ENCODE data around the gene TESMIN.

TESMIN gene

DNA sequence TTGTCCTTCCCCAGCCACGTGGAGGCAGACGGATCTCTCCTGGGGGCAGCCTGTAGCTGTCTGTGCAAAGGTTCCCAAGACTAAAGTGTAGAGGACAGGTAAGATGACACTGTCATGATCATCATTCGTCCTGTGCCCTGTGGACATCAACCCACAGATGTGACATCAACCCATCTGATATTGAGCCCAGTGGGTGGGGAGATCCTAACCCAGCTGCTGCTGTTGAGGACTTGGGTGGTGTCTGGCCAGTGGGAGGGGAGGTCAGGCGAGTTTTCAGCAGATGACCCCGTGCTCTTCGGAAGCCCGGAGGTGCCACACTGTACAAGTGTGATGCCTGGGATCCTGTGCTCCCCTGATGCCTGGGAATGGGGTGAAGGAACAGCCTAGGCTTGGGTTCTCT is 68.2 kb downstream of the TESMIN start:
- DNase-seq (ENCODE audit: low spot score), result no peak

DNA sequence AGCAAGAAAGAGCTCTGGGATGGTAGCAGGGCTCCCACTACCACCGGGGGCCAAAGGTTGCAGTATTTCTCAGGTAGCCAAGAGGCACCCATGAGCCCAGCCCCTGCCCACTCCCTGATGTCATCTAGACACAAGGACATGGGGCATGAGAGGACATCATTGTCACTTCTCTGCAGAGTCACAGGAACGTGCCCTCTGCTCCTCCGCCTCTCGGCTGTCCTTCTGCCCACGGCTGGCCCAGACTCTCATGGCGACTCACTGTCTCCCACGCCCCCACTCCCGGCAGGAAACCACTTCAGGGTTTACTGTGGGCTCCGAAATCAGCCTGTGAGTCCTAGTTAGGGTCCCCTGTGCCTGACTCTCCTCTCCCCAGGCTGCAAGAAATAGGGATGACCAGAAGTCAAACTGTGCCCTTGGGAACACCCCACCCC is 68.8 kb downstream of the TESMIN start:
- DNase-seq (ENCODE audit: low spot score), result no peak

DNA sequence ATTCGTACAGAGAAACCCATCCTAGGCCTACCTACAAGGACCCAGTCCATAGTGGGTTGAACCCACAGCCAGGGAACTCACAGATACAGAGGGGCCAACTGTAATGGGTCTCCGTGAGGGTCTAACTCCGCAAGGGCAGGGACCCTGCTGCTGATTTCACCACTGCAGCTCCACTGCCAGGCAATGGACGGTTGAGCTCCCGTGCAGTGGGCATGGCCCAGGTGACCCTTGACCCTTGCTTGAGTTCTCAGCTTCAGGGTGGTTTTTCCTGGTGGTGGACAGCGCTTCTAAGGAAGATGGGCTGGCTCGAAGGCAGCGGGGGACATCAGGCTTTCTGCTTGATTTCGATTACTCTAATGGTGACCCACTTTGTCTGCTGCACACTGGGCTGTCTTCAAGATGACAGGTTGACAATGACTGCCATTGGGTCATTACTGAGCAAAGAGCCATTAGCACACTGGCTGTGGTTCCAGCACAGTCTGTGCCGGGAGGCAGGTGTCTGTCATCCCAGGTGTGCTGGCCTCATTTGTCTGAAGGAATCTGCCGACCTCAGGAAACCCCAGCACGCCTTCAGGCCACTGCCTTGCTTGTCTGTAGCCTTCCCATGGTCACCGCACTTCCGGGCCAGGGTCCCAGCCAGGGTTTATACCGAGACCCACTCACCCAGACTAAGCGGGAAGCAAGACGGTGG is 70.6 kb downstream of the TESMIN start:
- DNase-seq (ENCODE audit: low spot score), result no peak

DNA sequence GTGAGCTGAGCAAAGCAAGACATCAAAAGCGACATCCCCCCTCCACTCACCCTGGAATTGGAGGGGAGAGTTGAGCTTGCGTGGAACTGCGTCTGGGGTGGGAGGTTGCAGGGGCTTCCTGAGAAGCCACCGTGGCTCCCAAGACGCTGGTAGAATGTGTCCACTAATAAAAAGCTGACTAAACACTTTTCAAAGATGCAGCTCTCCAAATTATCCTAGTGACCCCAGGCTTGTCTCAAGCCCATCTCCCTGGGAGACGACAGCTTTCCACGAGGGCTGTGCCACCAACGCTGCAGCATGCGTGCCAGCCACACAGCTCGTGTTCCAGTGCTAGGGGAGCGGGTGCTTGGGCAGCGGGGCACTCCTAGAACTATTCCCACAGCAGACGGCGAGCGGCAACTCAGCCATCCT is 73.3 kb downstream of the TESMIN start:
- DNase-seq (ENCODE audit: low spot score), result no peak

DNA sequence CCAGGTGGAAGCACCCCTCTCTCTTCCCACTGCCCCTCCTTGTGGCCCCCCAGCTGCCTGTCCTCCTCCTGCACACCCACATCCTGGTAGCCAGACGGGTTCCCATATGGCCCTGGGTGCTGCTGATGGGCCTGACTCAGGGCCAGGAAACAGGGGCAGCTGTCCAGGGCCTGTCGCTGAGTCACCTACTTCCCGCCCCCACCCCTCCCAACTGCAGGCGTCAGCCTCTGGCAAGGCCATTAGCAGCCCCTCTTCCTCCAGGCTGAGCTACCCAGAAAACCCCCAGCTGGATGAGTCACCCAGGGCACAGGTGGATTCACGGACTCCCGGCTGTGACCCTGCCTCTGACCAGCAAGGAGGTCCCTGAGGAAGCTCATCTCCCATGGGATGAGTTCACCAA is 73.9 kb downstream of the TESMIN start:
- no peak for DNase-seq (ENCODE audit: low spot score)

DNA sequence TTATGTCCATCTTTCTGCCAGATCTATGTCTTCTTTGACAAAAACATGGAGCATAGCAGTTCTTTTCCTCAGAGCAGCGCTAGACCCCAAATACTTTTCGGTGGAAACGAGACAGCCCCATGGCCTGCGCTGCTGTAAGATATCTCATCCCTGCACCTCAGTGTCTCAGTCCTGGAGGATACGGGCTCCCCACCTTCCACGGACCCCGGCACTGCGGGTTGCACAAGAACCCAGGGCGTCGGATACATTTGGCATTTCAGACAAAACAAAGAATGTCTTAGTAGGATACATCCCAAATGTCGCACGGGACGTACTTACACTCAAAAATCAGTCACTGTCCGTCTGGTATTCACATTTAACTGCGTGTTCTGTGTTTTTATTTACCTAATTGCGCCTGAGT is 76.9 kb downstream of the TESMIN start:
- DNase-seq (ENCODE audit: low spot score), result no peak

DNA sequence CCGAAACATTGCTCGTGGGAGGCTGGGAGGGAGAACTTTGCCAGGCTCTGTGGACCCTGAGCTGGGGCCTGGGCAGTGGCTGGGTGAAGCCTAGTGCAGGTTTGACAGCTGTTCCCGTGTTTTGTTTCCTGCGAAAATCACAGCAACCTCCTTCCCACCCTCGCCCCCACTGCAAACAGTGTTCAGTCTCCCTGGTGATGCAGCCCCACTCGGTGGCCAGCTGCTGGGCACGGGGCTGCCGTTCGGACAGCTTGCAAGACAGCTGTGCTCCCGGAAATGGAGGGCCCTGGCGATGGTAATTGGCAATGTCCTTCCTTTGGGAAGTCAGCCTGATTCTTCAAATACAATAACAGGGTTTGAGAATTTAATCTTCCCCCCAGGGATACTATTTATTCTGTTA is 77.3 kb downstream of the TESMIN start:
- DNase-seq (ENCODE audit: low spot score), result no peak

DNA sequence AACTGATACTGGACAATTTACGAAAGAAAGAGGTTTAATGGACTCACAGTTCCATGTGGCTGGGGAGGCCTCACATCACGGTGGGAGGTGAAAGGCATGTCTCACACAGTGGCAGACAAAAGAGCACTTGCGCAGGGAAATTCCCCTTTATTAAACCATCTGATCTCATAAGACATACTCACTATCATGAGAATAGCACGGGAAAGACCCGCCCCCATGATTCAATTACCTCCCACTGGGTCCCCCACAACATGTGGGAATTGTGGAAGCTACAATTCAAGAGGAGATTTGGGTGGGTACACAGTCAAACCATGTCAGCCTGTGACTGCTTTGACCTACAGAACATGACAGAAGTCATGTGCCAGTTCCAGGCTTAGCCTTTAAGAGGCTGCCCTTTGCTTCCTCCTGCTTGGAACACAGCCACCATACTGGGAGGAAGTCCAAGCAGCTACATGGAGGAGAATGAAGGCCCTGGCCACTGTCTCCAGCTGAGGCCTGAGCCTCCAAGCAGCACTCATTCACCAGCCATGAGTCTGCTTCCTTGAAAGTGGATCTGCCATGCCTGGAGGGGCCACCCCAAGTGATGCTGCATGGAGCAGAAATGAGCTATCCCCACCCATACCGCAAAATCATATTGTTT is 77.9 kb downstream of the TESMIN start:
- DNase-seq (ENCODE audit: low spot score), result no peak

DNA sequence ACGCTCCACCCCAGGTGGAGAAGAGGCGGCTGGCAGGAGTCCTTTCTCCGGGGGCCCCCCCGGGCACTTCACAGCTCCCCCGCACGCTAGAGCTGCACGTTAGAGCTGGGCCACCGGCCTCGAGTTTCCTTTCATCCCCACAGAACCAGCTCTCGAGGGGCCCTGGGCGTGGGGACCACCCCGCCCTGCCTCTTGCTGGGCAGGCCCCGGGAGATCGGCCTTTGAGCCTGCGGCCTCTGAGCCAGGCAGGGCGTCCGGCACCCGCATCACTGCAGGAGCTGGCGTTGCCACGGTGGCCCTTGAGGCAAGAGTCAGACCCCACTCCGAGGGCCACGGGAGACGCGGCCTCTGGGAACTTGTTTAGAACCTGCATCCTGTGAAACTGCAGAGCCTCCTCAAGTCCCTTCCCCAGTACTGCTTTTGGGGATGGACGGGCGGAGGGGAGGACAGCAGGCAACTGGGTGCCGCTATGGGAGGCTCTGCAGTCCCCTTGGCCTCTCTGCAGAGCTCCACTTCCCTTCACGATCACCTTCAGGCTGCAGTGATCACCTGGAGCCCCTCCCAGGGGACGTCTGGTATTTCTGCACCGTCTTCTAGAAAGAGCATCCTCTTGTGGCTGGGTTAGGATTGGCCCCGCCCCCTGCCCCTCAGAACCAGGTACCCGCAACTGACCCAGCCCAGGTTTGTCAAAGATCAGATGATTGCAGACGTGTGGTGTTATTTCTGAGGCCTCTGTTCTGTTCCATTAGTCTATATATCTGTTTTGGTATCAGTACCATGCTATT is 80.9 kb downstream of the TESMIN start:
- DNase-seq (ENCODE audit: low spot score), result no peak

DNA sequence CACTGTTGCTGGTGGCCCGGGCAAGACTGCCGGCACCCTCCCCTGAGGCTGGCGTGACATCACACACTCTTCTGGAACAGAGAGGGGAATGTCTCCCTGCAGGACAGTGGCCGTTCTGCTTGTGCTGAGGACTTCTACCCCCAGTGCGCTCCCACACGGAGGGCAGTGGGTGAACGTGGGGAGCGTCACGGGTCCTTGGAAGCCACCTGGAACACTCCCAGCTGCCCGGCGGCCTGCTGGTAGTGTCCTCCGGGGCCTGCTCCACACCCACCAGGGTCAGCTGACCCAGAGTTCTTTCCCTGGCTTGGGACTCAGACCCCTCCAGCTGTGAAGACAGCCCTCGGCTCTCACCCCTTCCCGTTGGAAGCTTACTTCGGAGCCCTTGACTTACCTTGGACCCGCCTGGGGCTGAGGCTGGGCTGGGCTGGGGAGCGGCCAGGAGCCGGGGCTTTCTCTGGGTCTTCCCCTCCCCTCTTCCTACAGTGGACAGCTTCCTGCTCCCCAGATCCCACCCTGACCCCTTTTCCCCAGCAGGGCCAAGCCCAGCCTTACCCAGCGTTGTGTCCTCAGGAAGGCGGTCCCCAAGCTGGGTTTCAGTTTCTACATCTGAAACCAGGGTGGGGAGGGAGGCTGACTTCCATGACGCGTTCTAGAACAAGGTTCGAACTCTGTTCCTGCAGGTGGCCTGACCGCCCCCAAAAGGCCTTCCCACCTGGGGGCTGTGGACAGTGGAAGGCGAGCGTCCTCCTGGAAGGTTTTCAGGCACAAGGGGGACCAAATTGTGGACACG is 81.8 kb downstream of the TESMIN start:
- DNase-seq (ENCODE audit: low spot score), result no peak

DNA sequence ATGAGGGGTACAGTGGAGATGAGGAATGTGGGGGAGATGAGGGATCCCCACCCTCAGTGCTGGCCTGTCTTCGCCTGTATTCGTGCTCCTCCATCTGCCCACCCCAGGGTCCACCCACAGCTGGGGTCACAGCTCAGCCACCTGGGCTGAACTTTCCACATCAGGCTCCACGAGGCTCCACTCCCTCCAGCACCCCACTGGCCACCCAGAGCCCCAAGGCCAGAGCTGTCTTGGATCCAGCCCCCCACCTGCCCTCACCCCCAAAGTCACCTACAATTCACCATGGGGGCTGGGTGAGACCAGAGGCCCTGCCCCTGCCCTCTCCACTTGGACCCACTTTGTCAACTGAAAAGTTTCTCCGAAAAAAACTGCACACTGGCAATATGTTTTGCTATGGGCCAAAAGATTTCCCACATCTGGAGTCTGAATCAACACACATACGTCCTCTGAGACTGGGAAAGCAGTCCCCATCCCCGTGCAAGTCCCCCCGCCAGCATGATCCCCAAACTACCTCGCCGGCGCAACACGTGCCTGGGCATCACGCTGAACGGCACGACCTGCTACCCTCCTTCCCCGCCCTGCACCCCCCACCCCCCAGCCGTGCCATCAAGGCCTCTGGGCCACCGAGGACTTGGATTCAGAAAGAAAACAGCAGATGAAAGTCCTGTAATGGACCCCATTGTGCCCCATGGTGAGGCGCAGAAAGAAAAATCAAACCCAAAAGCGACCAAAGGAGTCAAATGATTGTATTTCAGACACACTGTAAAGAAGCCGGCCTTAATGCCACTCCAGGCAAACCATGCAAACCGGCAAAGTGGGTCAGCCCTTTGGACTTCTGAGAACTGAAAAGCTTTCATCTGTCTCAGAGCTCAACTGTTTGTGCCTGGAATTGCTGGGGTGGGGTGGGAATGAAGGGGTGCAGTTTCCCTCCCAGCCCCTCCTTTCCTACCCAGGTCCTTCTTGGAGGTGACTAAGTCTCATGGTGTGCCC is 83.5 kb downstream of the TESMIN start:
- DNase-seq (ENCODE audit: low spot score), result no peak

DNA sequence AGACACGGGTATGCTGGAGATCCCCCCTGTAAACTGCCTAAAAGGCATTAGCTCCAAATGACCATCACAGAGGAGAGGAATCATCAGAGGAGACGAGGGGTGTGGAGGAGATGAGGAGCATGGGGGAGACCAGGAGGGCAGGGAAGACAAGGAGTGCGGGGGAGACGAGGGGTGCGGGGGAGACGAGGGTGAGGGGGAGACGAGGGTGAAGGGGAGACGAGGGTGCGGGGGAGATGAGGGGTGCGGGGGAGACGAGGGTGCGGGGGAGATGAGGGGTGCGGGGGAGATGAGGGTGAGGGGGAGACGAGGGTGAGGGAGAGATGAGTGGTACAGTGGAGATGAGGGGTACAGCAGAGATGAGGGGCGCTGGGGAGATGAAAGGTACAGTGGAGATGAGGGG is 84.5 kb downstream of the TESMIN start:
- DNase-seq (ENCODE audit: low spot score), result no peak

DNA sequence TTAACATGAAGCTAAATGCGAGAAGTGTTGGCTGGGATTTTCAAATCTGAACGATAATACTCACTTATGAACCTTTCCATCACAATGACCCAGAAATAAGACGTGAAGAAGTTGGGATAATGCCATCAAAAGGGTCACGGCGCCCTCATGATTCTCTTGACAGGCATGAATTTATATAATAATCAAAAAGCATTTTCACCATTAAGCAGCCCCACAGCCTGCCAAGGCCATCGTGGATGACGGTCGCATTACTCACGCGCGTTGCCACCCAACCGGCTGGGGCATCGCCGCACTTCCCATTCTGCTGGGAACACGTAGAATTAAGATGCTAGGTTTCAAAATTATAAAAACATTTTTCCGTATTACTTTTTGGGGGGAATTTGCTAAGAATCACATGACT is 85.9 kb downstream of the TESMIN start:
- DNase-seq (ENCODE audit: low spot score), result no peak

DNA sequence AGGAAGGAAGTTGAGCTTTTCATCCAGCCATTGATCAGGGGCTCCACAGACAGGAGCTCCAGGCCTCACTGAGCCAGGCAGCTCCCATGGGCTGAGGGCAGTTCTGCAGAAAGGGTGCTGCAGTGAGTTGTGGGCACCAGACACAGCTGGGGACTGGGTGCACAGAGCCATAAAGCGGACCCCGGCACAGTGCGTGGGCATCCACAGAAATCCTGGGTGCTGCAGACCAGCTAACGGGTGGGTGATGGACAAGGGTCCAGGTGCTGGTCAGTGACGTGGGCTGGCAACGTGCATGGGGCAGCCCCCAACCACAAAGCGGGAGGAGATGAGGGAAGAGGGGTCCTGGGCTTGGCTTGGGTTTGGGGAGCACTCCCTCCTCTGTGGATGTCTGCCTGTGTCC is 86.4 kb downstream of the TESMIN start:
- DNase-seq (ENCODE audit: low spot score), result no peak

DNA sequence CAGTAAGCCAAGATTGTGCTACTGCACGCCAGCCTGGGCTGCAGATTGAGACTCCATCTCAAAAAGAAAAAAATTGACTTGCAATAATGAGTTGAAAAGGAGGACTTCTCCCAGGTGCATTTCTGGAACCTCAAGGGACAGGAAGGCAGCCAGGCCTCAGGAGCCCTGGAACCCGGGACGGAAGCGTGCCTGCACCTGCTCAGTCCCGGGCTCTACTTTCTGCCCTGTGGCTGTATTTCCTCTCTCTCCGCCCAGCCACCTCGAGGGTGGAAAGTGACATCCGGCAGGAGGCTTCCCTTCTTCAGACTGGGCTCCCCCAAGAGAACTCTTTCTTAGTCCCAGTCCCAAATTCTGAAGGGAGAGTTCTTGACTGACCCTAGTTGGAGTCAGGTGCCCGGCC is 87.2 kb downstream of the TESMIN start:
- DNase-seq (ENCODE audit: low spot score), result no peak

DNA sequence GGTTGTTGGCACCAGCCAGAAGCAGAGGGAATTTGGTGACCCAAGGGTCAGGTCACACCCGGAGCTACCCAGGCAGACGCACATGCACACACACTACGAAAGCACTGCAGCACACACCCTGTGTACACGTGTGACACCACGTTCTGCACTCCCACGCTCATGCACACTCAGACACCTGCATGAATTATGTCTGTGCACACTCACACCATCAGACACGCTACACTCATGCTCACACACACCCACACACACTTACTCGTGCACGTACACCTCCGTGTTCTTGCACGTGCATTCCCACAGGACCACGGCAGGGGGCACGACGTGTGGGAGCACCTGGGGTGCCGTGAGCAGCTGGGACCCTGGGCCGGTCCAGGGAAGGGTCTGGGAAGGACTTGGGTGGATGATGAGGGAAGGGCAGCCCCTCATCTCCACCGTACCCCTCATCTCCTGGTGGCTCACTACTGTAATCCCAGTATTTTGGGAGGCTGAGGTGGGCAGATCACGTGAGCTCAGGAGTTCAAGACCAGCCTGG is 87.8 kb downstream of the TESMIN start:
- DNase-seq (ENCODE audit: low spot score), result no peak

DNA sequence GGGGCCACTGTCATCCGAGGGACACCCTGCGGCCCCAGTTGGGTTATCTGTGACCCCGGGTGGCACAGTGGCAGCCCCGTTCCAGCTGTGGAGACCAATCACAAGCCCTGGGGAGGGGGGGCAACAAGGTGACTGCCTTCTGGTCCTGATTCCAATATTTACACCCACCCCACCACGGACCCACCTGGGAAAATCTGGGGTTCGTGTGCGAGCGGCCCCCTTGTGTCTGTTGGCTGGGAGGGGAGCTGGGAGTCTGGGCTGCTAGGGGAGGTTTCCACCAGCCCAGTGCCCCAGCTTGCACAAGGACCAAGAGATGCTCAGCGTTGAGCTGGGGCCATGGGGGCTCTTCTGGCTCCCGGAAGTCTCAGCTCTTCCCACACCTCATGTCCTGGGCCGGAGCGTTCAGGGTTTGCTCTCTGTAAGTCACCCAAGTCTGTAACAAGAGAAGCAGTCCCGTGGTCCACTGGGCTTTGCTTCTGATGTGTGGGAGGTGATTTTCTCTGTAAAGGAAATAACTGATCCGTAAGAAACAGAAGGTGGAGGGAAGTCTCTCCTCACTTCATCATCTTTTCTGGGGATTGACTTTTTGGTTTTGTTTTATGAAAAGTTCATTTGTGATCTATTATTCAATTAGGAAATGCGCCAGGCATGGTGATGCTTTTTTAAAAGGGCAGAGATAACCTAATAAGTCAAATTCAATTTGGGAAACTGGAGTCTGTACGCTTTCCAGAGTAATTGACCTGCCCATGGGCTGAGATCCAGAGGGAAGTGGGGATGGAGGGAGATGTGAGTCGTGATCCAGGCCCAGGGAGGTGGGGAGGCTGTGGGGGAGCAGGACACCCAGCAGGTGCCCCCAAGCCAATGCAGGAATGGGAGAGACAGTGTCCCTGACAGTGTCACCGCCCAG is 89.4 kb downstream of the TESMIN start:
- no peak for DNase-seq (ENCODE audit: low spot score)

DNA sequence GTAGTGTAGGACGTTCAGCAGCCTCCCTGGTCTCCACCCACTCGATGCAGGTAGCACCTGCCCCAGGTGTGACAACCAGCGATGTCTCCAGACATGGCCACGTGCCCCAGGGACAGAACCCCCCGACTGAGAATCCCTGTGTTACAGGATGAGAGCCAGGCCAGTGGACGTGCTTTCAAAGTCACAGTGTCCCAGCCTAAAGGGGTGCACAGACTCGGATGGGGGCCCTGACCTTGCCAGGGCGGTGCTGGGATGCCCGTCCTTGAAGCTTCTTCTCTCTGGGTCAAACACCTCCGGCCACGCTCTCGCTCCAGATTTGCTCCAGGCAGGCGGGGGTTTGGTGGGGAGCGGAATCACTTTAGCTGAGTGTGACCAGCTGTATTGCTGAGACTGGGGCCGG is 90.3 kb downstream of the TESMIN start:
- DNase-seq (ENCODE audit: low spot score), result no peak

DNA sequence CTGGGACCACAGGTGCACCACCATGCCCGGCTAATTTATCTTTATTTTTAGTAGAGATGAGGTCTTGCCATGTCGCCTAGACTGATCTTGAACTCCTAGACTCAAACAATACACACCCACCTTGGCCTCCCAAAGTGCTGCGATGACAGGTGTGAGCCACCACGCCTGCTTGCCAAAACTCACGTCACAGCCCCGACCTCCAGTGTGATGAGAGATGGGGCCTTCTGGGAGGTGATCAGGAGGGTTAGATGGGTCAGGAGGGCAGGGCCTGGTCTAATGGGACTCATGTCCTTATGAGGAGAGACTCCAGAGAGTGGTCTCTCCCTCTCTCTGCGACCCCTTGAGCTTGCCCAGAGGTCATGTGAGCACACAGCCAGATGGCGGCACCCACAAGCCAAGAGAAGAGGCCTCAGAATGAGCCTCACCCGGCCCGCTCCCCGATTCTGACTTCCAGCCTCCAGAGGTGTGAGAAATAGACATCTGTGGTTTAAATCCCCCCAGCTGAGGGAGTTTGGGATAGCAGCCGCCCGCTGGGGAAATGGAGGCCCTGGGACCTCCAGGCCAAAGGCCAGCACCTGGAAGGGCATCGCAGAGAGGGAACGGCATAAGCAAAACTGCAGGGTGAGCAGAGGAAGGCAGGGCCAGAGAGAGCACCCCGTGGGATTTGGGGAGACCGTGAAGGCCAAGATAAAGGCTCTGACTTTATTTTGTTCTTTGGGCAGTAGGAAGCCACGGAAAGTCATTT is 91.1 kb downstream of the TESMIN start:
- DNase-seq (ENCODE audit: low spot score), result no peak
